IMR-90 (cell line): ENCODE measurements around the gene TNS1. TPM values are rescaled to one million over a fixed set of nuclear protein-coding genes. Genes with fewer than 3 reads are reported as not detected.

ENCODE experiments used
- ATAC-seq: fragments of 200-7000 bp; cut with Tn5 transposase; 2 replicates; pipeline ENCODE4 v1.9.1; 2020; ENCODE audit warnings: low read depth, mild to moderate bottlenecking, moderate library complexity
- BruUV-seq: library from RNA; stranded (reverse); fragments of 400-500 nt; replicated peaks from 2 replicates; lab custom pipeline; 2021; lab: Mats Ljungman, UMichigan
- CTCF ChIA-PET: fragments of 300-600 bp; formaldehyde crosslinking; extraction: SDS; loops from one replicate; lab custom pipeline; 2021; ENCODE audit warnings: antibody characterized with exemption; lab: Yijun Ruan, JAX
- POLR2A ChIA-PET: fragments of 300-600 bp; sonication (Branson Sonifier 250); formaldehyde crosslinking; loops from one replicate; lab custom pipeline; 2022; ENCODE audit warnings: antibody characterized with exemption; ENCODE audit not compliant: unreplicated experiment; lab: Charles Lee
- DNase-seq: peaks from one replicate; pipeline ENCODE4 v3.0.0; 2013
- H2AFZ ChIP-seq: replicated peaks from 2 replicates; pipeline ENCODE3; 2013; ENCODE audit warnings: low read length, mild to moderate bottlenecking; ENCODE audit not compliant: poor library complexity
- H2AK5ac ChIP-seq: 2 replicates; pipeline ENCODE4 v1.6.1; 2013; ENCODE audit warnings: low read depth, low read length, inconsistent platforms
- H2AK9ac ChIP-seq: replicated peaks from 2 replicates; pipeline ENCODE3; 2013; ENCODE audit warnings: mild to moderate bottlenecking, low read depth, low read length, moderate library complexity; ENCODE audit not compliant: poor library complexity
- H2BK120ac ChIP-seq: 2 replicates; pipeline ENCODE4 v1.6.1; 2013; ENCODE audit warnings: low read depth, low read length, inconsistent platforms
- H2BK15ac ChIP-seq: 3 replicates; pipeline ENCODE4 v1.6.1; 2013; ENCODE audit warnings: low read depth, low read length, inconsistent platforms
- H2BK20ac ChIP-seq: 2 replicates; pipeline ENCODE4 v1.6.1; 2013; ENCODE audit warnings: low read depth, mild to moderate bottlenecking, inconsistent platforms, low read length, moderate library complexity
- H2BK5ac ChIP-seq: 2 replicates; pipeline ENCODE4 v1.6.1; 2013; ENCODE audit warnings: mild to moderate bottlenecking, low read depth, low read length, inconsistent platforms; ENCODE audit not compliant: poor library complexity, severe bottlenecking
- H3K14ac ChIP-seq: replicated peaks from 2 replicates; pipeline ENCODE4 v1.6.1; 2013; ENCODE audit warnings: low read depth, low read length, inconsistent platforms
- H3K18ac ChIP-seq: 2 replicates; pipeline ENCODE4 v1.6.1; 2013; ENCODE audit warnings: low read depth, low read length, control low read depth
- H3K23ac ChIP-seq: 2 replicates; pipeline ENCODE4 v1.6.1; 2013; ENCODE audit warnings: low read depth, low read length, inconsistent platforms
- H3K27ac ChIP-seq: 2 replicates; pipeline ENCODE4 v1.5.1; 2013; ENCODE audit warnings: mild to moderate bottlenecking, control low read depth, low read length; ENCODE audit not compliant: insufficient read depth
- H3K27me3 ChIP-seq: 2 replicates; pipeline ENCODE4 v1.6.1; 2013; ENCODE audit warnings: low read length; ENCODE audit not compliant: control insufficient read depth, insufficient read depth
- H3K36me3 ChIP-seq: 2 replicates; pipeline ENCODE4 v1.6.1; 2013; ENCODE audit warnings: low read length, mixed read lengths; ENCODE audit not compliant: control insufficient read depth, insufficient read depth
- H3K4ac ChIP-seq: 2 replicates; pipeline ENCODE4 v1.6.1; 2013; ENCODE audit warnings: low read depth, low read length, inconsistent platforms
- H3K4me1 ChIP-seq: 2 replicates; pipeline ENCODE4 v1.6.1; 2013; ENCODE audit warnings: low read length, mixed read lengths; ENCODE audit not compliant: control insufficient read depth, insufficient read depth
- H3K4me2 ChIP-seq: 2 replicates; pipeline ENCODE4 v1.6.1; 2013; ENCODE audit warnings: low read depth, mild to moderate bottlenecking, control low read depth, low read length, moderate library complexity
- H3K4me3 ChIP-seq: 2 replicates; pipeline ENCODE4 v1.5.1; 2013; ENCODE audit warnings: low read depth, mild to moderate bottlenecking, control low read depth, low read length, moderate library complexity; ENCODE audit not compliant: insufficient read depth
- H3K56ac ChIP-seq: 2 replicates; pipeline ENCODE4 v1.6.1; 2013; ENCODE audit warnings: low read length, inconsistent platforms; ENCODE audit not compliant: insufficient read depth; ENCODE audit errors: extremely low read depth
- H3K79me1 ChIP-seq, 2 experiments: 2 replicates each; pipeline ENCODE4 v1.6.1; 2013; ENCODE audit warnings: low read length in 2 of 2, inconsistent platforms in 1 of 2, low read depth in 1 of 2
- H3K9ac ChIP-seq: 2 replicates; pipeline ENCODE4 v1.6.1; 2013; ENCODE audit warnings: low read depth, low read length, control low read depth
- H3K9me1 ChIP-seq: 2 replicates; pipeline ENCODE4 v1.6.1; 2013; ENCODE audit warnings: low read length, inconsistent platforms; ENCODE audit not compliant: insufficient read depth
- H3K9me3 ChIP-seq: 2 replicates; pipeline ENCODE4 v1.6.1; 2013; ENCODE audit warnings: low read length; ENCODE audit not compliant: control insufficient read depth, insufficient read depth
- H4K20me1 ChIP-seq: 2 replicates; pipeline ENCODE4 v1.6.1; 2013; ENCODE audit warnings: low read length, inconsistent platforms; ENCODE audit not compliant: insufficient read depth
- H4K5ac ChIP-seq: 2 replicates; pipeline ENCODE4 v1.6.1; 2013; ENCODE audit warnings: mild to moderate bottlenecking, low read depth, low read length, control low read depth
- H4K8ac ChIP-seq, 2 experiments: 2 replicates each; pipeline ENCODE4 v1.6.1; 2013; ENCODE audit warnings: low read depth in 2 of 2, low read length in 2 of 2, control low read depth in 1 of 2, inconsistent platforms in 1 of 2
- H4K91ac ChIP-seq: 2 replicates; pipeline ENCODE4 v1.6.1; 2013; ENCODE audit warnings: low read depth, low read length, inconsistent platforms; ENCODE audit not compliant: insufficient read depth
- BHLHE40 ChIP-seq: fragments of 150-350 bp; IDR thresholded peaks from 2 replicates; pipeline ENCODE4 v1.6.1; 2016; ENCODE audit warnings: mild to moderate bottlenecking, low read depth, low read length
- CEBPB ChIP-seq: IDR thresholded peaks from 2 replicates; pipeline ENCODE4 v1.6.1; 2012; ENCODE audit warnings: low read depth, low read length, improper control_type of control experiment
- CHD1 ChIP-seq: IDR thresholded peaks from 2 replicates; pipeline ENCODE4 v1.6.1; 2012; ENCODE audit warnings: low read depth, low read length, improper control_type of control experiment
- MAFK ChIP-seq: IDR thresholded peaks from 2 replicates; pipeline ENCODE4 v1.6.1; 2012; ENCODE audit warnings: low read depth, low read length, improper control_type of control experiment
- MAZ ChIP-seq: IDR thresholded peaks from 2 replicates; pipeline ENCODE4 v1.6.1; 2012; ENCODE audit warnings: low read depth, mild to moderate bottlenecking, low read length, improper control_type of control experiment, moderate library complexity, borderline replicate concordance
- MXI1 ChIP-seq: IDR thresholded peaks from 2 replicates; pipeline ENCODE4 v1.6.1; 2012; ENCODE audit warnings: low read depth, mild to moderate bottlenecking, low read length, moderate library complexity, borderline replicate concordance
- NFE2L2 ChIP-seq: fragments of 150-350 bp; IDR thresholded peaks from 2 replicates; pipeline ENCODE4 v1.6.1; 2016; ENCODE audit warnings: low read depth, mild to moderate bottlenecking, low read length
- POLR2A ChIP-seq: IDR thresholded peaks from 2 replicates; pipeline ENCODE4 v1.6.1; 2012; ENCODE audit warnings: mild to moderate bottlenecking, low read depth, low read length
- RAD21 ChIP-seq: IDR thresholded peaks from 2 replicates; pipeline ENCODE4 v1.6.1; 2012; ENCODE audit warnings: low read length, improper control_type of control experiment
- RCOR1 ChIP-seq: IDR thresholded peaks from 2 replicates; pipeline ENCODE4 v1.6.1; 2012; ENCODE audit warnings: mild to moderate bottlenecking, low read length, improper control_type of control experiment; ENCODE audit not compliant: insufficient replicate concordance
- RFX5 ChIP-seq: IDR thresholded peaks from 2 replicates; pipeline ENCODE4 v1.8.0; 2012; ENCODE audit warnings: low read depth, mild to moderate bottlenecking, low read length, moderate library complexity
- SMC3 ChIP-seq: fragments of 150-350 bp; IDR thresholded peaks from 2 replicates; pipeline ENCODE4 v1.6.1; 2016; ENCODE audit warnings: low read depth, mild to moderate bottlenecking, antibody characterized with exemption, low read length, moderate library complexity
- USF2 ChIP-seq: fragments of 150-350 bp; IDR thresholded peaks from 2 replicates; pipeline ENCODE4 v1.6.1; 2017; ENCODE audit warnings: mild to moderate bottlenecking, antibody characterized with exemption, low read length, low read depth
- WGBS, 2 experiments: methylation state at CpG; one replicate each; pipeline versions ENCODE4 v1.1.5 to v1.1.7; 2013; ENCODE audit warnings: missing lambda C conversion rate in 2 of 2; ENCODE audit not compliant: insufficient read length in 1 of 2; ENCODE audit errors: extremely low coverage in 2 of 2; 5-methylcytosine and 5-hydroxymethylcytosine counted together
- dilution Hi-C: fragments of 300-500 bp; cut with HindIII; formaldehyde crosslinking; loops from one replicate; pipeline ENCODE4 v1.14.3; 2018; ENCODE audit warnings: low sequenced_read_pairs; ENCODE audit not compliant: unreplicated experiment
- in situ Hi-C: fragments of 300-500 bp; cut with MboI; formaldehyde crosslinking; loops from 3 replicates; pipeline ENCODE4 v1.14.3; 2019; ENCODE audit warnings: low sequenced_read_pairs, inconsistent platforms, mixed read lengths
- intact Hi-C: fragments of 100-400 bp; cut with micrococcal nuclease; formaldehyde crosslinking; loops from 2 replicates; pipeline ENCODE4 v1.10.0; 2022
- polyA plus RNA-seq, 3 experiments: library from polyadenylated mRNA; depleted of rRNA; stranded (reverse); fragments of >200 nt; gene quantifications; 2 replicates each; pipeline ENCODE4 v1.2.3, GENCODE V29; 2012; ENCODE audit warnings: low replicate concordance in 1 of 3
- total RNA-seq: library from RNA; depleted of rRNA; stranded (reverse); fragments of >200 nt; gene quantifications from 2 replicates; pipeline ENCODE4 v1.2.3, GENCODE V29; 2012
- TF ChIP-seq, protein P1 (sequence below): conservative IDR thresholded peaks from 2 replicates; pipeline ENCODE4 v1.5.1; 2012; ENCODE audit warnings: mild to moderate bottlenecking, low read depth, low read length, improper control_type of control experiment

Gene TNS1
- total and polyA plus RNA-seq, 2 of the 4 experiments (the other 2 are of a cell fraction) = 41.1 to 45.2 TPM

DNA sequence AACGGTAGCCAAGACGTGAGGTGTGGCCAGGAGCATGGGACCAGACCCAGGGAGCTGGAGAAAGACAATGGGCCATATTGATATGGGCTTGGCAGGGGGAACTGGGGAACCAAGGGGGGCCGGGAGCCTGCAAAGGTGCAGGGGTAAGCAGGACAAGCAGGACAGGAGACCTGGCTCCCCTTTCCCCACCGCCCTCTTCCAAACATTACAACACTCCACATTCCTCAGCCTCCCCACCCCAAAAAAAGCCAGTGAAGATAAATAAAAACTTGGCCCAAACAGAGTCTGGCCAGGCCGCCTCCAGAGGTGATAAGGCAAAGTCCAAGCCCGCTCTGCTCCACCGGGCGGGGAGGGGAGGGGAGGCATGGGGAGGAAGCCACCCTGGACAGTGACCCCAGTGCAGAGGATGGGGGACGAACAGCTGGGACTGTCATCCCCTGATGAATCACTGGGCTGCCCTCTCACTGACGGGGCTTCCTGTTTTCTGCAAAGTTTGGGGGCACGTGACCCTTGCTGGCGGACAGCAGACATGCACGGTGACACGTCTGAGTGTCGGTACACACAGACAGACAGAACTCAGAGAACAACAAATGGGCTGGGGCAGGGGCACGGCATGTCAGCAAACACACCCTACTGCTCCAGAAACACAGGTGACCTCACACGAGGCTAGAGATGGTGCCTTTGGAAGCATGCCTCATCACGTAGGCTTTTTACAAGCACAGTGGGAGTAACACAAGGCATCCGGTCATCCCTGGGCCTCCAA lies 100.2 kb downstream of the TNS1 start:
- Histone ChIP-seq H2BK5ac (peak overlapping the region; percentile 85), H3K27ac (peak overlapping the region; percentile 79), H3K79me1 (peaks cover 32 to 79% of the 10 kb centered on the region in 2 experiments), H4K8ac (peak overlapping the region; percentile 28 to 89; a peak in 3 of 4 replicates), H2BK20ac (peak overlapping the region; percentile 84), H3K18ac (peak overlapping the region; percentile 79), H3K4me3 (no peak overlapping the region), H3K4ac (peak overlapping the region; percentile 96), H3K4me1 (peaks cover 49% of the 10 kb centered on the region), H3K36me3 (peaks cover 12% of the 10 kb centered on the region), H4K5ac (peak overlapping the region; percentile 50), H2AK9ac (peak overlapping the region; percentile 26), H2BK120ac (peak overlapping the region; percentile 92), H4K20me1 (peaks cover 10% of the 10 kb centered on the region), H3K23ac (peak overlapping the region; percentile 77), H3K14ac (peak overlapping the region; percentile 97), H3K56ac (peak overlapping the region; percentile 42), H3K27me3 (no peaks in the 10 kb centered on the region), H3K9ac (peak overlapping the region; percentile 10; the same call in 1 of the 2 replicates), H4K91ac (peak overlapping the region; percentile 93), H3K4me2 (peak overlapping the region; percentile 60), H3K9me1 (peaks cover 34% of the 10 kb centered on the region), H2BK15ac (peak overlapping the region; percentile 86; the same call in 2 of the 3 replicates), H2AFZ (peak overlapping the region; percentile 79), H2AK5ac (peak overlapping the region; percentile 73), H3K9me3 (no peaks in the 10 kb centered on the region)
- intact Hi-C loops (no loop called here), in situ Hi-C loops (loop anchor here (5.0 kb wide), 1 partner anchor 85 kb away; no protein-coding TSS in a partner anchor), dilution Hi-C loops (no loop called here)
- ChIA-PET CTCF (interaction anchor here (0.6 kb wide), 1 partner anchor 53 kb away, joined by 3 read pairs; no protein-coding TSS in a partner anchor), POLR2A (no interaction called here)
- ATAC-seq (peak; percentile 48), DNase-seq (peak; percentile 88)
- no TSS peak for BruUV-seq
- 2% methylated on average over 9 of the region's 19 CpGs; no CpG with 5 or more reads in 1 of the 2 experiments for WGBS, 2 experiments
- TF ChIP-seq NFE2L2 (no peak), MXI1 (peak; percentile 53; the same call in 1 of the 2 replicates), RAD21 (no peak), SMC3 (no peak), MAZ (peak; percentile 84), CEBPB (0 out of 2 replicates have a peak, but pooled peaks have one; percentile 4), POLR2A (0 out of 2 replicates have a peak, but pooled peaks have one; percentile 35), USF2 (peak; percentile 96), RCOR1 (no peak), MAFK (no peak), CHD1 (no peak), RFX5 (no peak), BHLHE40 (peak; percentile 95)
- TF ChIP-seq, protein P1, sequence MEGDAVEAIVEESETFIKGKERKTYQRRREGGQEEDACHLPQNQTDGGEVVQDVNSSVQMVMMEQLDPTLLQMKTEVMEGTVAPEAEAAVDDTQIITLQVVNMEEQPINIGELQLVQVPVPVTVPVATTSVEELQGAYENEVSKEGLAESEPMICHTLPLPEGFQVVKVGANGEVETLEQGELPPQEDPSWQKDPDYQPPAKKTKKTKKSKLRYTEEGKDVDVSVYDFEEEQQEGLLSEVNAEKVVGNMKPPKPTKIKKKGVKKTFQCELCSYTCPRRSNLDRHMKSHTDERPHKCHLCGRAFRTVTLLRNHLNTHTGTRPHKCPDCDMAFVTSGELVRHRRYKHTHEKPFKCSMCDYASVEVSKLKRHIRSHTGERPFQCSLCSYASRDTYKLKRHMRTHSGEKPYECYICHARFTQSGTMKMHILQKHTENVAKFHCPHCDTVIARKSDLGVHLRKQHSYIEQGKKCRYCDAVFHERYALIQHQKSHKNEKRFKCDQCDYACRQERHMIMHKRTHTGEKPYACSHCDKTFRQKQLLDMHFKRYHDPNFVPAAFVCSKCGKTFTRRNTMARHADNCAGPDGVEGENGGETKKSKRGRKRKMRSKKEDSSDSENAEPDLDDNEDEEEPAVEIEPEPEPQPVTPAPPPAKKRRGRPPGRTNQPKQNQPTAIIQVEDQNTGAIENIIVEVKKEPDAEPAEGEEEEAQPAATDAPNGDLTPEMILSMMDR = no peak
